LNCaP clone FGC (cell line): Measurements from ENCODE around the gene ARPC5.

Source experiments
- DNase-seq: peaks from one replicate; pipeline ENCODE4 v3.0.0-alpha.2; 2011; ENCODE audit warnings: low read depth
- H3K4me3 ChIP-seq: 2 replicates; pipeline ENCODE4 v1.5.1; 2011; ENCODE audit warnings: mild to moderate bottlenecking, low read depth, low read length, control low read depth
- TF ChIP-seq, protein P1 (sequence below): IDR thresholded peaks from 2 replicates; pipeline ENCODE4 v1.5.1; 2012; ENCODE audit warnings: mild to moderate bottlenecking; ENCODE audit not compliant: control insufficient read depth, insufficient read depth; ENCODE audit errors: extremely low read depth

ARPC5 gene

DNA sequence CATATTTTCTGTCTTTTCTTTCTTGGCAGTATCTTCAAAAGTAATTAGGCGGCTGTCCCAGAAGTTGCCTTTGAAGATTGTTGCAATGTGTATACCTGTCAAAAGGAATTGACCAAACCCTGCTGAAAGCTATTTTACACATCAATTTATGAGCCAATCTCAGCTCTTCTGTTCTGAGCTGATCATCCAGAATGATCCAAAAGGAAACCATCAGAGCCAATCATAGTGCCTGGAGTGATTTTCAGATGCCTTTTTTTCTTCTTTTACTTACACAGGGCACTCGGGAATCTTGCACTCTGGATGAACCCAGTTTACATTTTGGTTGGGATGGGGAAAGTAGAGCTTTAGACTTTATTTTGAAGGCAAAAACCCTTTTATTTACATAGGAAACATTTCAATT lies 39.3 kb upstream of the ARPC5 start:
- H3K4me3 ChIP-seq: no peak overlapping the region
- DNase-seq: no peak
- TF ChIP-seq, protein P1, sequence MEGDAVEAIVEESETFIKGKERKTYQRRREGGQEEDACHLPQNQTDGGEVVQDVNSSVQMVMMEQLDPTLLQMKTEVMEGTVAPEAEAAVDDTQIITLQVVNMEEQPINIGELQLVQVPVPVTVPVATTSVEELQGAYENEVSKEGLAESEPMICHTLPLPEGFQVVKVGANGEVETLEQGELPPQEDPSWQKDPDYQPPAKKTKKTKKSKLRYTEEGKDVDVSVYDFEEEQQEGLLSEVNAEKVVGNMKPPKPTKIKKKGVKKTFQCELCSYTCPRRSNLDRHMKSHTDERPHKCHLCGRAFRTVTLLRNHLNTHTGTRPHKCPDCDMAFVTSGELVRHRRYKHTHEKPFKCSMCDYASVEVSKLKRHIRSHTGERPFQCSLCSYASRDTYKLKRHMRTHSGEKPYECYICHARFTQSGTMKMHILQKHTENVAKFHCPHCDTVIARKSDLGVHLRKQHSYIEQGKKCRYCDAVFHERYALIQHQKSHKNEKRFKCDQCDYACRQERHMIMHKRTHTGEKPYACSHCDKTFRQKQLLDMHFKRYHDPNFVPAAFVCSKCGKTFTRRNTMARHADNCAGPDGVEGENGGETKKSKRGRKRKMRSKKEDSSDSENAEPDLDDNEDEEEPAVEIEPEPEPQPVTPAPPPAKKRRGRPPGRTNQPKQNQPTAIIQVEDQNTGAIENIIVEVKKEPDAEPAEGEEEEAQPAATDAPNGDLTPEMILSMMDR: no peak

DNA sequence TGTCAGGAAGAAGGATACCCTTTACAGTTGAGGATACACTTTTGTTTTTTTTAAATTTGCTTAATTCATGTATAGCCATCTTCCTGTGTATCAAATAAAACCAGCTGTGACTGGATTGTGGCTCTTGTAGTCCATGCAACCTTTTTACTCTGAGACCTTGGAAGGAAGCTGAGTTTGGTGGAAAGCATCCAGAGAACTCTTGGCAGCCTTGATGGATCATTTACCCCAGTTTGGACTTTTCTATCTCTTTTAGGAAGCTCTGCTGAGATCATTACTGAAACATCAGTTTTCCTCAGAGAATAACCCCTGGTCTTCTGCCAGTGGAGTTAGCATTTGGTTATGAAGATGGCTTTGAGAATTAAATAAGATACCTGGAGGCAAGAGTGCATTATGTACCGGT lies 38.8 kb upstream of the ARPC5 start:
- TF ChIP-seq, protein P1: no peak
- no peak for DNase-seq
- H3K4me3 ChIP-seq: no peak overlapping the region

DNA sequence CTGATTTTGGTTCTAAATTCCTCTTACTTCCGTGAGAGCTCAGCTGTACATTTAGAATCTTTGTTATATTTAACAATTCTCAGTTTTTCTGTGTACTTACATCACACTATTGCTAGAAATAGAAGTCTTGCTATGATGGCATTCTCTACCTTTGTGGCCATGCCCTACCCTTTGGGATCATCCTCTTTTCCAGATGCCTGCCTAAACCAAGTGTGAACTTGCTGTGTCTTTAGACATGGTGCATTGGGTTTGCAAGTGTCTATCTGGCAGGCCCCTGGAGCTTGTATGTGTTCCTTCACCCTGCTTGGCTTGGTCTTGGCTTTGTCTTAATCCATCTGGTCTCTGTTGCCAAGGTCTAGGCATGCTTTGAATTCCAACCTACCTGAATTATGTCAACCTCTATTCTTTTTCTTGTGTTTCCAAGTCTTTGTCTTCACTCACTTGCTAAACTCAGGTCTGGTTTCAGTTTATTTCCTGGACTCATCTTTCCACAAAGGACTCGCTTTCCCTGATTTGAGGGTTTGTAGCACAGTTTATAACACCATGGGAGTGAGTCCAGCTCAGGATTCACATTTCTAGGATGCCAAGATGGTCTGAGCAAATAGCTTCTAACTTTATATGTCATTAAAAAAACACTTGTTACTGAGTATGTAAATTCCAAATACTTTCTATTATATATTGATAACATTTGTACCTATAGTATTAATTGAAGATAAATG lies 38.2 kb upstream of the ARPC5 start:
- no peak for DNase-seq
- H3K4me3 ChIP-seq: no peak overlapping the region
- TF ChIP-seq, protein P1: no peak

DNA sequence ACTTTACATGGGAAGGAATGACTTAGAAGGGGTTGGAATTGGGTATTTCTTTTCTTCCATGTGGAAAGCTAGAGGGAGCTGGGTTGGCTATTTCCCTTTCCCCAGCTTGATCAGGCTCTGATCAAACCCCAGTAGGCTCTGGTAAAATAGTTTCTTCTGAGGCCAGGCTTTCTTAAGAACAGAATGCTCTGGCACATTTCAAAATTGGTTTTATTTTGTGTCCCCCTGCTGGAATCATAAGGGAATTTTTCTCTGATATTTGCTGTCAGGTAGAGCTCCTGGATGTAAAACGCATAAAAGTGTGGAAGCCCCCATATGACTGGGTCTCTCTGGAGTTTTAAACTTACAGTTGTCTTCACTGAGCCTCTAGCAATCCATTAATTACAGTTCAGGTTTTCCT lies 34.6 kb upstream of the ARPC5 start:
- no peak for DNase-seq
- no peak overlapping the region for H3K4me3 ChIP-seq
- TF ChIP-seq, protein P1: no peak

DNA sequence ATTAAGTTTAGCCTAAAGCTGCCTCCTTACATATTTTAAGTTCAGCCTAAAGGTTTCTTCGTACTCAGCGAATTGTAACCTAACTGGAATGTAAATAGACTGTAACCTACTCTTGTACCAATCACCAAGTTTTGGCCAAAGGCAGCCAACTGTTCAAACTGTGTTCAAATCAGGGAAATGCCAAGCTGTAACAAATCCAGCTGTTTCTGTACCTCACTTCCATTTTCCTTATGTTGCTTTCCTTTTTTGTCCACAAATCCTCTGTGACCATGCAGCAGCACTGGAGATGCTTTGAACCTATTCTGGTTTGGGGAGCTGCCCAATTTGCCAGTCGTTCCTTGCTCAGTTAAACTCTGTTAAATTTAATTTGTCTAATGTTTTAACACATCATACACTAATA lies 20.8 kb upstream of the ARPC5 start:
- DNase-seq: no peak
- TF ChIP-seq, protein P1: no peak
- no peak overlapping the region for H3K4me3 ChIP-seq

DNA sequence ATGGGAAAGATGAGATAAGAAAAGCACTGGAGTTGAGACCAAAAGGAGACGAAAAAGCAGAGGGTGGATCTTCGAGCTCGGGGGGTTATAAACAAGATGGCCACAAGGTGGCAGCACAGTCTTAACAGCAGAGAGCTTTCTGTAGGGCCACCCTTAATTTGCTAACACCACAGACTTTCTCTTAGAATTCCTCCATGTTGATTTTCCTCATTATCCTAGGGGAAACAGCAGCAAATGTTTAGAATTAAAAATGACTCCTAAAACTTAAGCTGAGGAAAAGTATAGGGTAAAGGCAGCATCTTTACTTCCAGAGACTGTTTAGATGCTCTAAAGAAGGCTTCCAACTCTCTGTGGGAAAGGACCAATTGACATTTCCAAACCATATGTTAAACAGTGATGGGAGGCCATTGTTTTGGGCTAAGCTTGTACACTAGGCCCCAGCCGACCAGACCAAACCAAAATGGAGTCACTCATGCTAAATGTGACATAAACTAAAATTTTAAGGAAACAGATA lies 20.0 kb upstream of the ARPC5 start:
- H3K4me3 ChIP-seq: no peak overlapping the region
- TF ChIP-seq, protein P1: peak; percentile 84
- no peak for DNase-seq

DNA sequence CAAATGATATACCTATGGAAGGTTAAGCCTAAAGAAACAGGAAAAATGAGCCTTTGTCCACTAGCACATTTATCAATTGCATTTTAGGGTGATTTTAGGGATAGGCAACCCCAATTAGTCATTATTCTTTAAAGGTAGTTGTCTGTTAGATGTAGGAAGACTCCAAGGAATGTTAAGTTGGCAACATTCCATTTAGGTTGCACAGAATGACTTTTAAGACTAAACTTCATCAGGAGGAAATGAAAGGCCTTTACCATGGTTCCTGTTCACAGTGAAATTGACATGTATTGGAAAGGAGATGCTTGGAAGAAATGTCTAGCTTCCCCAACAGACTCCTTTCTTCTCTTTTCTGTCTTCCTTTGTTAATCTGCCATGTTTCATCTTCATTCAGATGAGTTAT lies 19.1 kb upstream of the ARPC5 start:
- no peak overlapping the region for H3K4me3 ChIP-seq
- TF ChIP-seq, protein P1: no peak
- no peak for DNase-seq
